NCI-H146 (cell line): ENCODE results near the gene AIRE.

Experiments used
- DNase-seq: peaks from one replicate; lab custom pipeline; 2025; lab: John Stamatoyannopoulos, UW

Gene AIRE

GRCh38 chr21:44324106-44324853 lies 38.6 kb downstream of the AIRE start:
- no peak for DNase-seq

- no peak for DNase-seq
These were observed 39.1 kb downstream of the AIRE start for GRCh38 chr21:44324854-44325107.

DNA sequence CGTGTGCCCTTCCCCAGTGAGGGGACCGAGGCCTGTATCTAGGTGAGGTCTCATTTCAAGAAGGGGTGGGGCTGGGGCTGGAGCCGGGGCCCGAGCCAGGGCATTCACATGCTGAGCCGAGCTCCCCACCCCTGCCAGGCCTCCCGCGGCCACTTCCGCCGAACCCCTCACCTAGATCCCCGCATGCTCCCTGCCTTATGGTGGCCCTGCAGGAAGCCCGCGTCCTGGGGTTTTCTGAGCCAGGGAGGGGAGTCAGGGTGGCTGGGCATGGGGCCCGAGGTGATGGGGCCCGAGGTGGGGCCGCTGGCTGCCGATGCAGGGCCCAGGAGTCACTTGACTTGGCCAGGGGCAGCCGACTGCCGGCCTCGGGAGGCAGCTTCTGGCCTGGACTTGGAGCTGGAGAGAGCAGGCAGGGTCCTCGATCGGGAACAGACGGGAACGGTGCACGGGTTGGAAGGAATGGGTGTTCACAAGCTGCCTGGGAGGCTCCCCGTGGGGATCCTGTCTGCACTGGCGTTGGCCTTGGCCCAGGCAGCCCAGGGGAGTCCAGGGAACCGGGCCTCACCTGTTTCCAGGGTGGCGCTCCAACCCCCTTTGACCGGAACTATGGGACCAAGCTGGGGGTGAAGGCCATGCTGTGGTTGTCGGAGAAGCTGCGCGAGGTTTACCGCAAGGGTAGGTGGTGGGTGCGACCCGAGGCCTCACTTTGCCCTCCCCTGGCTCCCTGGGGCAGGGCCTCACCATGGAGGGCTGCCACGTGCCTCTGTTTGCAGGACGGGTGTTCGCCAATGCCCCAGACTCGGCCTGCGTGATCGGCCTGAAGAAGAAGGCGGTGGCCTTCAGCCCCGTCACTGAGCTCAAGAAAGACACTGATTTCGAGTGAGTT lies 40.0 kb downstream of the AIRE start:
- no peak for DNase-seq

GRCh38 chr21:44326272-44326647 lies 40.6 kb downstream of the AIRE start:
- DNase-seq: no peak

- DNase-seq: no peak
These were observed 41.3 kb downstream of the AIRE start for GRCh38 chr21:44326716-44327602.

DNA sequence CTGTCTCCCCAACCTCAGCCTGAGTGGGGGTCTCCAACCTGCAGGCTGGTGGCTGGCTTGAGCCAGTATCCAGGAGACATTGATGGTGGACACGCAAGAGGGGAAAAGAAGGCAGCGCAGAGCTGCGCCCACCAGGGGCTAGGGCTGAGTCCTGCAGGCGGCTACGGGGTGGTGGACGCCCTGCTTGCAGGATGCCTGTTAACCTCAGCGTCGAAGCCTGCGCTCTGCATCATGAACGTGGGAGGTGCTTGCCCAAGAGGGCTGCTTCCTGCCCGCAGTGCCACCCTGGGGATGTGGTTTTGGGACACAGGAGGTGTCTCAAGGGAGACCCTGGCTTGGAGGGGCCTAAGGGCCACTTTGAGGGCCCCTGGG lies 41.9 kb downstream of the AIRE start:
- no peak for DNase-seq

DNA sequence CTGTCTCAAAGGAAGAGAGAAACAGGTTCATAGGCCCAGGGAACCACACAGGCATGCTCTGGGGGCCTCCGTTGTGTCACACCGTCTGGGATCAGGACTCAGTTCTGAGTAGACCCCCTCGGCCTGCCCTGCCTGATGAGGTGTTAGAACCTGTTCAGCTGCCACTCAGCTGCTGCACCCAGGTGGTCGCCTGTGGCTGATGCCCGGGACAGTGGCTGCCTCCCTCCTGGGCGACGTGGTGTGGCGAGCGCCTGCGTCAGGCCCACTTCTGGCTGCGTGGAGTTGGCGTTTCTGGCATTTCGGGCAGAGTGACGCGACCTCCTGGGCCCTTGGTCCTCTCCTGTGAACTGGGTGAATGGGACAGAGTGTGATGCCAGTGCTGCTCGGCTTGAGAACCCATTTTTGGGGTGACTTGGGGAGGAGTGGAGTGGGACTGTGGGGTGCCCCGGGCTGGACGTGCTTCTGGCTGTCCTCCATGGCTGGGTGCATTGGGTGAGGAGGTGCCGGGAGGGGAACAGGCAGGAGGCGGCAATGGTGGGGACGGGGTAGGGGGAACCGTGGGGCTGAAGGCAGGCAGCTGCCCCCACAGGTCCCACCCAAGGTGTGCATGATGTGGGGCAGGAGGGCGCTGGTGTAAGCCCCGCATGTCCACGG lies 42.7 kb downstream of the AIRE start:
- DNase-seq: no peak

DNA sequence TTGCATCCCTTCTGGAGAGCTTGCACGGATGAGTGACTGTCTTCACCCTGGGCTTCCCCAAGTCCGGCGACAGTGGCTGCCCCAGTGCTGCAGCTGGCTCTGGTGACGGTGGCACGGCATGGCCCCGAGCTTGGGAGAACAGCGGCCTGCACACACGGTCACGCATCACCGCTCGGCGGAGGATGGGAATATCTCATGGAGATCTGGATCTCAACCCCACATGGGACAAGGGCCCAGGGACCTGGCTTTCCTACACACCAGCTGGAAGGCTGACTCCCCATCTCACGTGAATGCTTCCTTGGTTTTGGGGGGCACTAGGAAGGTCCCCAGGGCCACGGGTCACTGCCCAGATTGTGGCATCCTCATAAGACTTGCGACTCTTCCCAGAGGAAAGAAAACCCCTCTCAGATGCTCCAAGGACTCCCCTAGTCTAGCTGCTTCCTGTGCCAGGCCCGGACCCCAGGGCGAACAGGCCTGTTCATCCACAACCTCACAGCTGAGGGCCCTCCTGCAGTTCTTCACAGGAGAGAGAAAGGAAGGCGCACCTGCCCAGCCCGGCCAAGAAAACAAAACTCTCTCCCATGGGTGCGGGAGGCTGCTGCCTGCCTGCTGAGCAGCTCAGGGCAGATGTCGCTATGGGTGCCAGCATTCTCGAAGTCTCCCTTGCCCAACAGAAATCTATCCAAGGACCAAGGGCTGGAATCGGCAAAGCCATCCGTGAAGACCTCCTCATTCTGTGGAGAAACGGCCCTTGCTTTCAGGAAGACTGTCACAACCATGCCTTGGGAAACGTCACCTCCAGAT lies 43.6 kb downstream of the AIRE start:
- peak; percentile 7 for DNase-seq

DNA sequence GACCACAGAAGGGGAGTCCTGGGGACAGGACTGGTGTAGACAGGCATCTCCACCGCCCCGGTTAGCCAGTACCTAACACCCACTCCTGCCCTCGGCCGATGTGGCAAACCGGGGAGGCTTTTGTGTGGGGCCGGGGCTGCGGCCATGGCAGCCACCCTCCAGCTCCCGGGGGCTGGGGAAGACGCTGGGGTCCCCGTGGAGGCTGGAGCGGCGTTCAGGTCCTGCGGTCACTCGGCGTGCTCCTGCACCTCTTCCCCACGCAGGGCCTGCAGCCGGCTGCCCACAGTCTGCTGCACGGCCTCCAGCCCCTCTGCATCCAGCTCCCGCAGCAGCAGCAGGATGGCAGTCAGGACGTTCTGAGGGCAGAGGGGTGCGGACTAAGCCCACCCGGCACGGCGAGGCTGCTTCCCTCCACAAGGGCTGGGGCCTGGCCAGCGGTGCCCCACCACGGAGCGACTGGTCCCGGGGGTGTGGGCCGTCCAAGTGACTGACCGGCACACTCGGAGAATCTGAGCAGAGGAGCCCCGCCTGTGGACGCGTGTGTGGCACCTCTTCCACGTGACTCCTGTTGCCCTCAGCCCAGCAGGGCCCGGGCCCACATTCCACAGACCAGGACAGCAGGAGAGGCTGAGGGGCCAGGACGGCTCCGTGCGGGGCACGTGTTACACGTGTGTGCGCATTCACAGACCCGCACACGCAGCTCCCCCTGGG lies 44.5 kb downstream of the AIRE start:
- DNase-seq: no peak

DNA sequence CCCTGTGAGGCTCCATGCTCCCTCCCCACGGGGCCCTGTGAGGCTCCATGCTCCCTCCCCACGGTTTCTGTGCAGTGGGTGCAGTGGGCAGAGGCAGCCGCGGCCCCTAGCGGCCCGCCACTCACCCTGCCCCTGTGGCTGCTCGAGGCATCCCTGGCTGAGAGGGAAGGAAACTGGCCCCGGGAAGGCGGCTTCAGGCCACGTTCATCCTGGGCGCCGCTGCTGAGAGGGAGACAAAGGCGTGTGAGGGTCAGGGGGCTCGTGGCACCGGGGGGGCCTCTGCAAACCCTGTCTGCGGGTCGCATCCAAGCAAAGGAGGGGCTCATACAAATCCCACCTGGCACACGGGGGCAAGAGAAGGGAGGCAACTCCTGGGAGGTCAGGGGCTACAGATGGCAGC lies 45.0 kb downstream of the AIRE start:
- no peak for DNase-seq

GRCh38 chr21:44331209-44331608 lies 45.5 kb downstream of the AIRE start:
- no peak for DNase-seq

DNA sequence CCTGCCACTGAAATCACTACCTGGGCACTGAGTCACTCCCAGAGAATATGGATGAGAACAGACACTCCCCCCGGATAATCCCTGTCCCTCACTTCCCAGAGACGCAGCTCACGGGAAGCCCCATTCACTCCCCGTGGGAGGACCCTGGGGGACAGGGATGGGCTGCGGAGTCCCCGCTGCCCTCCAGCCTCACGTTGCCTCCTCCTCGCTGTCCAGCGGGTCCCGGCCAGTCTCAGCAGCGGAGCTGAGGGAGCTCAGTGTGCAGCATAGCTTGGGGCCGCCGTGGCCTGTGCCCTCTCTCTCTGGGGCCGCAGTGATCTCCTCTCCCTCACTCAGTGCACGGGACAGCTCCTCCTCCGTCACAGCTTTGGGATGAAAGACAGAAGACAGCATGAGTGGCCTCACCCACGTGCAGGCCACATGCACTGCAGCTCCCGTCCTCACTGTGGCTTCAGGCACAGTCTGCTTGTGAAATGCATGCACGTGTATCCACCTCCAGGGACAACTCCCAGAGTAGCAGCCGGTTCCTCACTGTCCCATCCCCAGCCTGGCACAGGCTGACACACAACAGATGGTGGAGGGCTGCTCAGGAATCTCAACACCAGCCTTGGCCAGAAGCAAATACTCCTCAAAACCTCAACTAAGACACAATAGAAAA lies 46.1 kb downstream of the AIRE start:
- no peak for DNase-seq

- DNase-seq: no peak
These were observed 46.7 kb downstream of the AIRE start for GRCh38 chr21:44332383-44332782.

DNA sequence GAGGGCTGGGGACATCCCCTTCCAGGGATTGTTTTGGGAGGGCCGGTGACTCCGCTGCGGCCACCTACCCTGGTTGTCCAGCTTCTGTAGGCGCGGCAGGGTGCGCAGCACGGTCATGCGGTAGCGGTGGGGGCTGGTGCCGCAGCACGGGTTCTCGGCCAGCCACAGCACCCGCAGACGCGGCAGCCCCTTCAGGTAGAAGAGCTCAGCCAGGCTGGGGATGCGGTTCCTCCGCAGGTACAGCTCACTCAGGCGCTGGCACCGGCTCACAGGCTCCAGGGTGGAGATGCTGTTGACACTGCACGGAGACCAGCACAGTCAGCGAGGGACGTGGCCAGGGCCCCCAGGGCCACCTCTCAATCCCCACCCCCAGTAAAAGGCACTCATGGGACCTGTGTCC lies 47.3 kb downstream of the AIRE start:
- no peak for DNase-seq

DNA sequence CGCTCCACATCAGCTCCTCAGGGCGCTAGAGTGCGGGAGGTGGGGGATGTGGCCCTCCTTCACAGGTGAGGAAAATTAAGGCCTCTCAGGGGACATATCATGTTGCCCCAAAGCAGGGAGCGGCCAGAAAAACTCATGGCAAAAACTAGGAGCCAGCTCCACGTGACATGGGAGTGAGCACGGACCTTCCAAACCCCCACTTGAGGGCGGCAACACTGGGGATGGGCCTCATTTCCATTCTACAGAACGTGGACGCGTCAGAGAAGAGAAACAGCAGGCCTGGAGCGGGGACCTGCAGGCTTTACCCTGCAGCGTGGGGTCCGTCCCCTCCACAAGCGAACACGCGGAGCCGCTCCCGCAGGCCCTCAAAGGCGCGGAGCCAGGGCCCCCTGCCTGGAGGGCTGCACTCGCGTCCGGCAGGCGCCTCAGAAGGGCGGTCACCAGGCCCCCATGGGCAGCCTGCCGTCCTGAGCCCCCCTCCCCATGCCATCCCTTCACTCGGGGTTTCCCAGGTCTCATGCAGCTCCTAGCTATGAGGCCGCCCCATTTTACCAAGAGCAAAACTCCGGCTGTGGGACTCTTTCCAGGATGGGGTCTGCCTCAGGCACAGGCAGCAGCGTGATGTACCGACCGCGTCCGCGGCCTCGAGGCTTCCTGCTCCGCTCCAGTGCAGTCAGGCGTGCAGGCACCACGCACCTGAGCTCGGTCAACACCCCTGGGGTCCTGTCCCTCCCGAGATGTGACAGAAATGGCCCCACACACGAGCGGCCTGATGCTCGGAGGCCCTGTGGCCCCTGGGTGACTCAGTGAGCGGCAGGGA lies 48.0 kb downstream of the AIRE start:
- DNase-seq: no peak

- DNase-seq: no peak
These were observed 48.8 kb downstream of the AIRE start for GRCh38 chr21:44334329-44335030.

GRCh38 chr21:44335266-44336059 lies 49.8 kb downstream of the AIRE start:
- no peak for DNase-seq

DNA sequence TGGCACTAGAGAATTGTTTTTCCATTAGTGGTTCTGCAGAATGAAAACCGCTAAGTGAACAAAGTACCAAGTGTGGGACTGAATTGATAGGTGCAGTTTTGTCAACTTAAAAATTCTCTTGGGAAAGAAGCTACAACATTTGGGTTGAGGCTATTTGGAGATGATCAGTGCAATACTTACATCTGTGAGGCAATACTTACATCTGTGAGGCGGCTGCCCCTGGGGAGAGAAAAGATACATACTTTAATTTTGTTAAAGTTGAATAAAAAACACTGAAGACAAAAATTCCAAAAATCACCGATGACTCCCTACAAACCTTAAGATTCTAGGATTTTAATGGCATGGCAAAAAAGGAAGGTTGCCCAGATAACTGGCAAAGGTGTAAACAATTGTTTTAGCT lies 51.8 kb downstream of the AIRE start:
- no peak for DNase-seq
